GM21515 (cell line): ENCODE data around the gene ZNF738.
A peak's percentile ranks its signal among the peaks of the same experiment; 100 is the strongest.
"Not testable (repeated sequence)": the region's sequence is repeated elsewhere in the genome, so short reads cannot be mapped to it uniquely, and the experiment has no call there.

ENCODE experiments used
- ATAC-seq: cut with Tn5 transposase; IDR thresholded peaks from one replicate; pipeline ENCODE4 v1.9.1; 2021; ENCODE audit not compliant: unreplicated experiment

Gene ZNF738

GRCh38 chr19:21358768-21359451 is at the start of gene ZNF738:
Gene ZNF738, plus strand, starts transcription at chr19:21359000. Its CDS starts 141 bp downstream, at chr19:21359141.
- ATAC-seq = peak; percentile 94

GRCh38 chr19:21312807-21313206 is 46.0 kb upstream of the ZNF738 start:
- not testable (repeated sequence) for ATAC-seq

GRCh38 chr19:21314676-21315075 is 44.1 kb upstream of the ZNF738 start:
- no peak for ATAC-seq

GRCh38 chr19:21317821-21318220 is 41.0 kb upstream of the ZNF738 start:
- ATAC-seq = no peak

DNA sequence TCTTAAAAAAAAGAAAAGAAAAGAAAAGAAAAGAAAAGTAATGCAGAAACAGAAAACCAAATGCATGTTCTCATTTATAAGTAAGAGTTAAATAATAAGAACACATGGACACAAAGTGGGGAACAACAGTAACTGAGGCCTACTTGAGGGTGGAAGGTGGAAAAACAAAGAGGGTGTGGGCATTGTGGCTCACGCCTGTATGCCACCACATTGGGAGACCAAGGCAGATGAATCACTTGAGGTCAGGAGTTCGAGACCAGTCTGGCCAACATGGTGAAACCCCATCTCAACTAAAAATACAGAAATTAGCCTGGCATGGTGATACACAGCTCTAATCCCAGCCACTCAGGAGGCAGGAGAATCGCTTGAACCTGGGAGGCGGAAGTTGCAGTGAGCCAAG is 37.7 kb upstream of the ZNF738 start:
- no peak for ATAC-seq

DNA sequence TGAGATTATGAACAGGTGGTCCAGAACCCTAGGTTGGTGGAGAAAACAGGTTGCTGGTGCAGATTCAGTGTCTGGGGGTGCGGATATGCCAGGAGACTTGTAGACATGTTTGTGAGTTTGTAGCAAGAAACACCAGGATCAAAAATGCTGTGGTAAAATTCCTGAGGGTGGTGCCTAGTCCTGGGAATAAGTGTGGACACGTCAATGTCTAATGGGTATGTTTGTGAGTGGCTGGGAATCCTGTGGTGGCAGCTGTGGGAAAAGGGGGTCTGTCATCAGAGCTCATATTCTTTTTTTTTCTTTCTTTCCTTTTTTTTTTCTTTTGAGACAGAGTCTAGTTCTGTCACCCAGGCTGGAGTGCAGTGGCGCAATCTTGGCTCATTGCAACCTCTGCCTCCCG is 36.8 kb upstream of the ZNF738 start:
- ATAC-seq = no peak

GRCh38 chr19:21322528-21322927 is 36.3 kb upstream of the ZNF738 start:
- ATAC-seq = no peak

DNA sequence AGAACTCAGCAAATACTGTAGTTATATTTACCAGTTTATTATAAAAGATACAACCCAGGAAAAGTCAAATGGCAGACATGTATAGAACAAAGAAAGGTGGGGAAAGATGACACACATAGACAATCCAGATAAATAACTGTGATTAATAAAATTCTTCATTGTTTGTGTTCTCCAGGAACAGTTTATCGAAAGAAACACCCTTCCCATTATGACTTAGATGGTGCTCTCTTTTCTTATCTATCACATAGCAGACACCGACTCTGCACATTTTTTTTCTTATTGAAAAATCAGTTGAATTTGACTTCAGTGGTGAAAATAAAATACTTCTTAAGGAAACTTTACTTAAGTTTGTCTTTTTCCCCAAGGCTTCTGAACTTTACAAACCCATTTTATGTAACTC is 35.8 kb upstream of the ZNF738 start:
- ATAC-seq = no peak

DNA sequence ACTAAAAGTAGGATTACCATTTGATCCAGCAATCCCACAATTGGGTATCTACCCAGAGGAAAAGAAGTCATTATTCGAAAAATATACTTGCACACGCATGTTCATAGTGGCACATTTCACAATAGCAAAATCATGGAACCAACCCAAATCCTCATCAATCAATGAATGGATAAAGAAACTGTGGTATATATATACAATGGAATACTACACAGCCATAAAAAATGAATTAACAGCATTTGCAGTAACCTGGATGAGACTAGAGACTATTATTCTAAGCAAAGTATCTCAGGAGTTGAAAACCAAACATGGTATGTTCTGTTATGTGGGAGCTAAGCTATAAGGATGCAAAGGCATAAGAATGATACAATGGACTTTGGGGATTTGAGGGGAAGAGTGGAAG is 32.6 kb upstream of the ZNF738 start:
- ATAC-seq = no peak

DNA sequence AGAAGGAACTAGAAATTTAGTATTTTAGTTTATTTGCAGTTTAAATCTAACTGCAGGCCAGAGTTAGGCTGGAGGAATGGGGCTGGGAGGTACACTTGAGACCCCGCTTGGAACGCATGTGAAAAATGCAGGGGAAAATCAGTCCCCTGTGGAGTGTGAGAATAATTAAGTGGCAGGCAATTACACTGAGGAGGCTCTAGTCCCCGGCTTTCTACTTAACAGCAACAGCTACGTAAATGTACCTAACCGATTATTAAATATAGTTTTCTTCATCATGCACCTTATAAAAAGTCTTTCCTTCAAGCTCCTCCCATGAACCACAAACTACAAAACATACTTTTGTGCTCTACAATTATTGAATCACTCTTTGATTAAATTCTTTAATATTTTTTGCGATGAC is 30.4 kb upstream of the ZNF738 start:
- no peak for ATAC-seq

DNA sequence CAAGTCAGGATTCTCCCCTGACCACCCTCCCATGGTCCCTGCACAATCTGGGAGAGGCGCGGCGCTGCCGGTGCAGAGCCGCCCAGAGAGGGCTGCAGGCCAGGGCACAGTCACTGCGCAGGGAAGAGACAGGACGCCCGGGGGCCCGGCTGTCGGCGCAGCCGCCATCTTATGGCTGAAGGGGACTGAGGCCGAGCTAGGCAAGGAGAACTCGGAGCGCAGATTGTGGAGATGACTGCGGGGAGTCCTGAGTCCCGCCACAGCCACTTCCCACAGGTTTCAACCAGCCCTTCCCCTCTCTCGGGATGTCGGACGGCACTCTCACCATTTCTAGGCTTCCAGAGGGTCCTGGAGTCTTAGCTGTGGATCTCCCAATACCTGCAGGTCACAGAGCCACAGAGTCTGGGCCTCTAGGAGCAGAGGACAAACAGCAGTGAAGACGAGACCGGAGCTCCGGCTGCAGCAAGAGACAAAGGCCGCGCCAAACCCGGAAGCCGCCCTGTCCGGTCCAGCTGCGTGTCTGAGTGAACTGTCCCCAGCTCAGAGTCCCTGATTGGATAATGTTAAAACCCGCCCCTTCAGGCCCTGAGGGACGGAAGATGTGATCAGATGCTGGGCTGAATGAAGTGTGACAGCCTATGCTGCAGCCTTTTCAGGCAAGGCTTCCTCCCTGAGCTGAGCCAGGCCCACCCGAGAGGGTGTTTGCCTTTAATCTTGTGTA is 29.8 kb upstream of the ZNF738 start, which contains the start of gene ZNF708:
Gene ZNF708, minus strand, starts transcription at position 526 of the 721 bp plus-strand sequence. Its CDS starts 198 bp downstream, at position 328.
- peak; percentile 98 for ATAC-seq

- ATAC-seq = no peak
These were observed 23.1 kb upstream of the ZNF738 start for GRCh38 chr19:21335721-21336120.

GRCh38 chr19:21344841-21345240 is 14.0 kb upstream of the ZNF738 start:
- not testable (repeated sequence) for ATAC-seq

GRCh38 chr19:21352830-21353229 is 6.0 kb upstream of the ZNF738 start:
- ATAC-seq = no peak

GRCh38 chr19:21362291-21362690 is 3.5 kb downstream of the ZNF738 start:
- no peak for ATAC-seq

- ATAC-seq = no peak
These were observed 25.3 kb downstream of the ZNF738 start for GRCh38 chr19:21383980-21384582.

DNA sequence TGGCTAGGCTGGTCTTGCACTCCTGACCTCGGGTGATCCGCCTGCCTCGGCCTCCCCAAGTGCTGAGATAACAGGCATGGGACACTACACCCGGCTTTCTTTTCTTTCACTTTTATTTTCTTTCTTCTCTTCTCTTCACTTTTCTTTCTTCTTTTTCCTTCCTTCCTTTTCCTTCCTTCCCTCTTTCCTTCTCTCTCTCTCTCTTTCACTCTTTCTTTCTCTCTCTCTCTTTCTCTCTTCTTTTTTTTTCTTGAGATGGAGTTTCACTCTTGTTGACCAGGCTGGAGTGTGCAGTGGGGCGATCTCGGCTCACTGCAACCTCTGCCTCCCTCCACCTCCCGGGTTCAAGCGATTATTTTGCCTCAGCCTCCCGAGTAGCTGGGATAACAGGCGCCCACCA is 37.3 kb downstream of the ZNF738 start:
- no peak for ATAC-seq

GRCh38 chr19:21396893-21397572 is 38.2 kb downstream of the ZNF738 start, which contains the start of gene ZNF493:
Gene ZNF493, plus strand, starts transcription at chr19:21397133. Its CDS starts 105 bp downstream, at chr19:21397238.
- ATAC-seq = peak; percentile 100

DNA sequence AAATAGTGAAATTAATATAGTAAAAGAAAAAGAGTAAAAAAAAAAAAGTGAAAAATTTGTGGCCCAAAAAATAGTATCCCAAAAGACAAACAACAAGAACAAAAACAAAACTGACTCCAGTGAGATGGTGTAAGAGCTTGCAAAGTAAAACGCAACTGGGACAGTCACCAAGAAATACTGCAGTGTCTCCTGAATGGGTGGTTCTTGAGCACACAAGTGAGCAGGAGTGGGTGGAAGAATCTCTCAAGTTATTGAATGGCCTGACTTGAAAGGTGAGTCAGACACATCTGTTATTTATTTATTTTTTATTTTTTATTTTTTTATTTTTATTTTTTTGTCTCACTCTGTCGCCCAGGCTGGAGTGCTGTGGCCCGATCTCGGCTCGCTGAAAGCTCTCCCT is 40.1 kb downstream of the ZNF738 start:
- no peak for ATAC-seq

DNA sequence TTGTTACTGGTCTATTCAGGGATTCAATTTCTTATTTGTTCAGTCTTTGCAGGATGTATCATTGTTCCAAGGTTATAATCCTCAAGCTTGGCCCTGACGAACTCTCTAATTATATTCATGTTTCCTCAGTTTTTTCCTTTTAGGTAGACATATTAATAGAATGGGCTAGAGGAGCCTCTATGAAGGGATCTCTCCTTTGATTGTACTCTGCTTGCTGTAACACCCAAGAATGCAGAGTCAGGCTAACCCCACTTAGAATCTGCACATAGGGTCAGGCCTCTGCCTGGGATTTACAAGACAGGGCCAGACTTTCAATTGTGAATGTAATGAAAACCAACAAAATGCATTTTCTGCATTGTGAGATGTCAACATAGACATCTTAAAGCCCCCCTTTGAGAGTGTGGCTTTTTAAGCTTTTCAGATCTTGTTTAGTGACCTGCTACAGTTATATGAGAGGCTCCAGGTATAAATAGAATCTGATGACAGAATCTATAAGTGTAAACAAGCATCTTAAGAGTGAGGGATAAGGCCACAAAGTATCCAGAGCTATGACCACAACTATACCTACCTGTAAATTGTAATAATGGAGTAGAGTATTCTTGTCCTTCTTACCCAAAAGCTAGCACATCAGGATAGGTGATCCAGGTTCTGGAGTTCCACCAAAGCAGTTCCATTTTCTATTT is 43.6 kb downstream of the ZNF738 start:
- no peak for ATAC-seq

DNA sequence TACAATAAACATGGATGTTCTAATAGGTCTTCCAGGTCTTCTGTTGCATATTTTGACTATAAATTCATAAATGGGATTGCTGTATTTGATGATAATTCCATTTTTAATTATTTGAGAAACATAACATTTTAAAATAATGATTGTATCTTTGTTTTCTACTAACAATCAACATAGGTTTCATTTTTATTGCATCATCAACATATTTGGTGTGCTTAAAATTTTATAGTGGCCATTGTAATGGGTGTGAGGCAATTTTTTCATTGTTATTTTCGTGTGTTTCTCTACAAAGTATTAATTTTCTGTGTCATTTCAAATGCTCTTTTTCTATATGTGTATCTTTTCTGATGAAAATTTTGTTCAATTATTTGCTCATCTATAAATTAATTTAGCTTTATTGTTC is 51.4 kb downstream of the ZNF738 start:
- ATAC-seq = no peak
